T-cell (primary cell): ENCODE results near the gene CDH4. TPM values are rescaled to one million over a fixed set of nuclear protein-coding genes. Genes with fewer than 3 reads are reported as not detected.

Source experiments
- ATAC-seq, 4 experiments: fragments of 200-7000 bp in 3 of 4; fragments of 150-1000 bp in 1 of 4; cut with Tn5 transposase; replicated peaks in 1 of 4; 1 replicate in 3 of 4; 2 replicates in 1 of 4; pipeline ENCODE4 v1.10.0; 2021; ENCODE audit warnings: moderate library complexity in 3 of 4, mild to moderate bottlenecking in 2 of 4, moderate number of reproducible peaks in 1 of 4
- CTCF ChIA-PET, 2 donors: fragments of 300-600 bp; sonication (Branson Sonifier 250); formaldehyde crosslinking; loops; one replicate each; lab custom pipeline; 2022; ENCODE audit warnings: antibody characterized with exemption in 2 of 2; lab: Charles Lee
- POLR2A ChIA-PET, 2 donors: fragments of 300-600 bp; sonication (Branson Sonifier 250); formaldehyde crosslinking; loops; one replicate each; lab custom pipeline; 2022; ENCODE audit warnings: antibody characterized with exemption in 2 of 2; lab: Charles Lee
- DNase-seq, 35 experiments: peaks; one replicate each; pipeline versions ENCODE4 v3.0.0 to v3.0.0-alpha.2; 2013 to 2023
- H3K27ac ChIP-seq: one replicate; pipeline ENCODE4 v1.5.1; 2013; ENCODE audit warnings: low read length
- H3K27me3 ChIP-seq, 2 experiments: replicated peaks in 1 of 2; 1 replicate in 1 of 2; 2 replicates in 1 of 2; pipeline versions ENCODE4 v1.6.1 to v1.7.0; 2013; ENCODE audit warnings: low read length in 1 of 2, mixed read lengths in 1 of 2; ENCODE audit not compliant: control insufficient read depth in 2 of 2, insufficient read depth in 2 of 2; ENCODE audit errors: extremely low read depth in 1 of 2
- H3K36me3 ChIP-seq, 2 donors: 1 replicate in 1 of 2; 2 replicates in 1 of 2; pipeline versions ENCODE4 v1.6.1 to v1.7.0; 2013; ENCODE audit warnings: low read length in 1 of 2; ENCODE audit not compliant: control insufficient read depth in 2 of 2, insufficient read depth in 1 of 2; ENCODE audit errors: extremely low read depth in 1 of 2
- H3K4me1 ChIP-seq, 2 experiments: 1 replicate in 1 of 2; 2 replicates in 1 of 2; pipeline versions ENCODE4 v1.6.1 to v1.7.0; 2013; ENCODE audit warnings: low read length in 2 of 2, mixed read lengths in 1 of 2; ENCODE audit not compliant: insufficient read depth in 2 of 2, control insufficient read depth in 1 of 2; ENCODE audit errors: extremely low read depth in 1 of 2
- H3K4me3 ChIP-seq, 2 donors: 1 replicate in 1 of 2; 2 replicates in 1 of 2; pipeline versions ENCODE4 v1.5.1 to v1.7.0; 2013; ENCODE audit warnings: mild to moderate bottlenecking in 2 of 2, low read length in 1 of 2, moderate library complexity in 1 of 2; ENCODE audit not compliant: control insufficient read depth in 1 of 2; ENCODE audit errors: extremely low read depth in 1 of 2
- H3K9me3 ChIP-seq: 2 replicates; pipeline ENCODE4 v1.7.0; 2013
- H3K27ac Mint-ChIP-seq, 2 donors: one replicate each; pipeline ENCODE4 v1.8.0; 2020 to 2021; ENCODE audit warnings: mild to moderate bottlenecking in 2 of 2, mixed read lengths in 2 of 2
- H3K27me3 Mint-ChIP-seq, 2 donors: one replicate each; pipeline ENCODE4 v1.8.0; 2021 to 2022; ENCODE audit warnings: mixed read lengths in 2 of 2
- H3K36me3 Mint-ChIP-seq: one replicate; pipeline ENCODE4 v1.8.0; 2021; ENCODE audit warnings: mixed read lengths
- H3K4me1 Mint-ChIP-seq, 3 donors: one replicate each; pipeline ENCODE4 v1.8.0; 2020 to 2022; ENCODE audit warnings: mixed read lengths in 3 of 3, mild to moderate bottlenecking in 1 of 3
- H3K4me3 Mint-ChIP-seq, 3 donors: one replicate each; pipeline ENCODE4 v1.8.0; 2020 to 2022; ENCODE audit warnings: mild to moderate bottlenecking in 3 of 3, mixed read lengths in 3 of 3, moderate library complexity in 3 of 3
- H3K9me3 Mint-ChIP-seq, 3 donors: one replicate each; pipeline ENCODE4 v1.8.0; 2020 to 2022; ENCODE audit warnings: mixed read lengths in 3 of 3
- WGBS: methylation state at CpG from one replicate; pipeline ENCODE4 v1.1.5; 2013; ENCODE audit warnings: missing lambda C conversion rate; ENCODE audit not compliant: insufficient coverage; 5-methylcytosine and 5-hydroxymethylcytosine counted together
- total RNA-seq, 35 experiments: library from RNA in 6 of 35; stranded (reverse) in 6 of 35; fragments of 120-200 nt in 1 of 35; gene quantifications; one replicate each; pipeline versions ENCODE4 v1.2.1 to v1.2.4 and lab custom pipeline; 2013 to 2026

The CDH4 gene
- total RNA-seq, 5 donors from 2014 or later (not counting 1 experiment from before 2014, with no cell fraction given): 0.06 to 0.64 (median 0.14) TPM

DNA sequence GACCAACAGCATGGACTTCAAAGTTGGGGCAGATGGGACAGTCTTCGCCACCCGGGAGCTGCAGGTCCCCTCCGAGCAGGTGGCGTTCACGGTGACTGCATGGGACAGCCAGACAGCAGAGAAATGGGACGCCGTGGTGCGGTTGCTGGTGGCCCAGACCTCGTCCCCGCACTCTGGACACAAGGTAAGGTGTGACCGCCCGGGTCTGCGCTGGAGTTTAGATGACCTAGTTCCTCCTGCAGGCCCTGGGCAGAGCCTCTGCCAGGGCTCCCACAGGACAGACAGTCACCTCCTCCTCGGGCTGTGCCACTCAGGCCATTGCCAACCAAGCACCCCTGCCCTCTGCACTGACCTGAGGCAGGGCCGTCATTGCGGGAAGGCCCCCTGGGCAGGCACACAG is 491.5 kb downstream of the CDH4 start:
- Histone ChIP-seq H3K27ac (no peak overlapping the region), H3K36me3 (no peaks in the 10 kb centered on the region), H3K9me3 (no peaks in the 10 kb centered on the region), H3K27me3 (peaks cover 0 to 16% of the 10 kb centered on the region in 2 experiments), H3K4me1 (no peaks in the 10 kb centered on the region), H3K4me3 (no peak overlapping the region)
- Mint-ChIP-seq H3K4me3 (no peak overlapping the region), H3K27me3 (peaks cover 0 to 3% of the 10 kb centered on the region in 2 donors), H3K9me3 (peaks cover 0 to 5% (median 2%) of the 10 kb centered on the region in 3 donors), H3K27ac (no peak overlapping the region), H3K36me3 (no peaks in the 10 kb centered on the region), H3K4me1 (no peaks in the 10 kb centered on the region)
- DNase-seq (no peak), ATAC-seq (no peak)
- POLR2A ChIA-PET: no interaction called here
- CTCF ChIA-PET: no interaction called here
- WGBS: 80% methylated on average over 13 of the region's 16 CpGs

GRCh38 chr20:61744691-61745396 is 492.8 kb downstream of the CDH4 start:
- H3K4me3 ChIP-seq: no peak overlapping the region
- H3K9me3 Mint-ChIP-seq: peaks cover 0 to 5% (median 4%) of the 10 kb centered on the region in 3 donors
- no peaks in the 10 kb centered on the region for H3K9me3 ChIP-seq
- H3K36me3 ChIP-seq: no peaks in the 10 kb centered on the region
- no peaks in the 10 kb centered on the region for H3K36me3 Mint-ChIP-seq
- WGBS: 87% methylated on average over 17 of the region's 18 CpGs
- no peaks in the 10 kb centered on the region for H3K4me1 Mint-ChIP-seq
- no peak for DNase-seq
- POLR2A ChIA-PET: no interaction called here
- H3K27me3 Mint-ChIP-seq: peaks cover 0 to 3% of the 10 kb centered on the region in 2 donors
- H3K27me3 ChIP-seq: peaks cover 0 to 13% of the 10 kb centered on the region in 2 experiments
- no peak for ATAC-seq
- CTCF ChIA-PET: no interaction called here
- H3K27ac Mint-ChIP-seq: no peak overlapping the region
- H3K4me1 ChIP-seq: no peaks in the 10 kb centered on the region
- H3K27ac ChIP-seq: no peak overlapping the region
- H3K4me3 Mint-ChIP-seq: no peak overlapping the region

DNA sequence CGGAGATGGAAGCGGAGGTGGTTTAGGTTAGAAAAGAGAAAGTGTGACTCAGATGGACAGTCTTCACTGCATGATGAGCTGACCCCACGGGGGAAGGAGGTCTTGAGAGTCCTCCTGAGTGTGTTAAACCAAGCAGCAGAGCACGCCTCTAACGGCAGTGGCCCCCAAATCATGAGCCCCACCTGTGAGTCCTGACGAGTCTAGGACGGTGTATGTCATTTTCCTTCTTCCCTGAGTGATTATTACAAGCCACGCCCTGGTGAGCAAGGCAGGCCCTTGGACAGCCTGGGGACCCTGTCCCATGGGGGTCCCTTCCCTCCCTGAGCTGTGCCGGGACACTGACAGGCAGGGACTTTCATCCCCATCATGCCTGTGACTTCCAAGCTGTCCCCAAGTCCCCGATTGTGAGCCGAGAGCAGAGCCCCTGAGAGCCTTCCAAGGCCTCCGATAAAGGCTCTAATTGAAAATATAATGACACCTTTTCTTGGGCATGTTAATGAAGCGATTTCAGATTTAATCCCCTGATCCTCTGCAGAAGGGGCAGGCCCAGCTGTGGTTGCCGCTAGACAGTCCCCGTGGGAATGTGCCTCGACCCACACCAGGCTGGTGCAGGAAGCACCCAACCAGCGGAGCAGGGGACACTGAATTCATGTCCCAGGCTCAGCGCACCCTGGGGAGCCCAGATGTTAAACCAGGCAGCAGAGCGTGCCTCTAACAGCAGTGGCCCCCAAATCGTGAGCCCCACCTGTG is 493.5 kb downstream of the CDH4 start:
- H3K36me3 ChIP-seq: no peaks in the 10 kb centered on the region
- peaks cover 0 to 13% of the 10 kb centered on the region in 2 experiments for H3K27me3 ChIP-seq
- ATAC-seq (no peak), DNase-seq (no peak)
- Mint-ChIP-seq H3K27ac (no peak overlapping the region), H3K4me3 (no peak overlapping the region), H3K9me3 (peaks cover 4 to 8% (median 5%) of the 10 kb centered on the region in 3 donors), H3K36me3 (no peaks in the 10 kb centered on the region), H3K4me1 (no peaks in the 10 kb centered on the region), H3K27me3 (peaks cover 0 to 3% of the 10 kb centered on the region in 2 donors)
- POLR2A ChIA-PET: no interaction called here
- H3K9me3 ChIP-seq: no peaks in the 10 kb centered on the region
- CTCF ChIA-PET: no interaction called here
- no peak overlapping the region for H3K4me3 ChIP-seq
- no peak overlapping the region for H3K27ac ChIP-seq
- no peaks in the 10 kb centered on the region for H3K4me1 ChIP-seq
- 81% methylated on average over 17 of the region's 20 CpGs for WGBS

DNA sequence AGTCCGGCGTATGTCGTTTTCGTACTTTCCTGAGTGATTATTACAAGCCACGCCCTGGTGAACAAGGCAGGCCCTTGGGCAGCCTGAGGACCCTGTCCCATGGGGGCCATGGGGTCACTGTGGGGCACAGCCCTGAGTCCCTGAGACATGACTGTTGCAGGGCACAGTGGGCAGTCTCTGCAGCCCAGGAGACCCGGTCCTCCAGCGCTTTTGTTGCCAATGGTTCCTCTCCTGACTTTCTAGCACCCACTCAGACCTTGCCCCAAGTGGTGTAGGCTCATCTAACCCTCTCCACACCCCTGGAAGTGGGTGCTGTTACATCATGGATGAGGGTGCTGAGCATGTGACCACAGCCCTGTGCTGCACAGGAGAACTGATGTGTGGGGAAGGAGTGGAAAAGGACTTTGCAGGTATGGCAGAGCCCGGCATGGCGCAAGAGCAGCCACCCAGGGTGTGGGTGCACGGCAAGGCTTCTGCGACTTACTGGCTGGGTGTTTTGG is 494.1 kb downstream of the CDH4 start:
- ATAC-seq: no peak
- ChIA-PET CTCF (no interaction called here), POLR2A (no interaction called here)
- Mint-ChIP-seq H3K4me1 (no peaks in the 10 kb centered on the region), H3K9me3 (peaks cover 5 to 11% (median 5%) of the 10 kb centered on the region in 3 donors), H3K27me3 (peaks cover 0 to 3% of the 10 kb centered on the region in 2 donors), H3K36me3 (no peaks in the 10 kb centered on the region), H3K27ac (no peak overlapping the region), H3K4me3 (no peak overlapping the region)
- H3K27ac ChIP-seq: no peak overlapping the region
- H3K9me3 ChIP-seq: no peaks in the 10 kb centered on the region
- 84% methylated on average over 11 of the region's 11 CpGs for WGBS
- H3K27me3 ChIP-seq: peaks cover 0 to 13% of the 10 kb centered on the region in 2 experiments
- no peak overlapping the region for H3K4me3 ChIP-seq
- no peaks in the 10 kb centered on the region for H3K36me3 ChIP-seq
- H3K4me1 ChIP-seq: no peaks in the 10 kb centered on the region
- no peak for DNase-seq

DNA sequence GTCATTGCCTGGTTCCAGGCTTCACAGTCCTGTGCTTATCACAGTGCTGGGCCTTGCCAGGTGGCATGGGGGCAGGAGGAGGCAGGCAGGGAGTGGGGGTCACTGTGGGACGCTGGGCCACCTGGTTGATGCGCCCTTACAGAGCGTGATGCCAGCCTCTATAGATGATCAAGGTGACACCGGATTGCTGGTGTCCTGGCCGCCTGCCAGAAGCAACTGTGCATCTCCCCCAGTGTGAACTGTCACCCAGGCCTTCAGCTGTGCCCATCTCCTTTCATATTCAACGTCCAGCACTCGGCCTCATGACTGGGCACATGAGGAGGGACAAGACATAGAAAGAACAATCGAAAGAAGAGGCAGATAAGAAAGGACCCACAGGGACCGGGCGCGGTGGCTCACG is 494.7 kb downstream of the CDH4 start:
- Mint-ChIP-seq H3K27ac (no peak overlapping the region), H3K36me3 (no peaks in the 10 kb centered on the region), H3K9me3 (peaks cover 5 to 11% (median 5%) of the 10 kb centered on the region in 3 donors), H3K27me3 (peaks cover 0 to 3% of the 10 kb centered on the region in 2 donors), H3K4me3 (no peak overlapping the region), H3K4me1 (no peaks in the 10 kb centered on the region)
- ChIA-PET CTCF (no interaction called here), POLR2A (no interaction called here)
- Histone ChIP-seq H3K4me1 (no peaks in the 10 kb centered on the region), H3K27ac (no peak overlapping the region), H3K27me3 (peaks cover 0 to 13% of the 10 kb centered on the region in 2 experiments), H3K9me3 (no peaks in the 10 kb centered on the region), H3K4me3 (no peak overlapping the region), H3K36me3 (no peaks in the 10 kb centered on the region)
- ATAC-seq (no peak), DNase-seq (no peak)
- 90% methylated on average over 4 of the region's 12 CpGs for WGBS

GRCh38 chr20:61748376-61748775 is 496.3 kb downstream of the CDH4 start:
- no peak overlapping the region for H3K4me3 ChIP-seq
- no peak for DNase-seq
- no peaks in the 10 kb centered on the region for H3K4me1 Mint-ChIP-seq
- CTCF ChIA-PET: no interaction called here
- H3K36me3 ChIP-seq: no peaks in the 10 kb centered on the region
- WGBS: no CpG with 5 or more reads among the region's 3 CpGs
- peaks cover 0 to 13% of the 10 kb centered on the region in 2 experiments for H3K27me3 ChIP-seq
- H3K27ac Mint-ChIP-seq: no peak overlapping the region
- H3K4me3 Mint-ChIP-seq: no peak overlapping the region
- POLR2A ChIA-PET: no interaction called here
- H3K27me3 Mint-ChIP-seq: peaks cover 0 to 3% of the 10 kb centered on the region in 2 donors
- no peaks in the 10 kb centered on the region for H3K4me1 ChIP-seq
- H3K27ac ChIP-seq: no peak overlapping the region
- peaks cover 5 to 11% (median 7%) of the 10 kb centered on the region in 3 donors for H3K9me3 Mint-ChIP-seq
- no peaks in the 10 kb centered on the region for H3K36me3 Mint-ChIP-seq
- ATAC-seq: no peak
- H3K9me3 ChIP-seq: no peaks in the 10 kb centered on the region
